Measurements from ENCODE around the gene GATA2.

DNA sequence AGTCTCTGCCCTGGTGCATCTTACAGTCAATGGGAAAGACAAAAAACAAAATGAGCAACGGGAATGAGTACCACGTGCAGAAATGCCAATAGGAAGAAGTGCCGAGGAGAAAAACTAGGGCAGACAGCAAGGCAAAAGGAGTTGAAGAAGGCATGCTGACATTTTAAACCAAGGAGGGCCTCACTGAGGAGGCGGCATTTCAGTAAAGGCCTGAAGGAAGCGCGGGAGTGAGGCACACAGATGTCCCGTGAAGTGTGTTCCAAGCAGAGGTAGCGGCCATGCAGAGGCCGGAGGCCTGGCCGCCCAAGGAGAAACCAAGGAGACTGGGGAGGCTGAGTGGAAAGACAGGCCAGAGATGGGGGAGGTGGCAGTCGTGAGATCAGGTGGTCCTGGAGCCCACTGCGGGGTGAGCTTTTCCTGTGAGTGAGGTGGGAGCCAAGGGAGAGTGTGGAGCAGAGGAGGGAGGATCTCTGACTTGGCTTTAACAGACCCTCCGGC is 61.1 kb downstream of the GATA2 start:
- TF ChIP-seq RAD21 (IDR thresholded peaks at IDR 0.05; ENCODE audit: low read depth) (no peak), TAF1 (IDR thresholded peaks at IDR 0.05; ENCODE audit: low read depth) (no peak), YY1 (IDR thresholded peaks at IDR 0.05; ENCODE audit: low read depth) (no peak), CEBPB (IDR thresholded peaks at IDR 0.05) (no peak), NFIC (IDR thresholded peaks at IDR 0.05) (no peak), CREB1 (IDR thresholded peaks at IDR 0.05; ENCODE audit: low read depth) (no peak), REST (IDR thresholded peaks at IDR 0.05; ENCODE audit: low read depth) (no peak), FOXM1 (IDR thresholded peaks at IDR 0.05; ENCODE audit: borderline replicate concordance, low read depth) (no peak), ZBTB7A (IDR thresholded peaks at IDR 0.05; ENCODE audit: low read depth) (no peak), EP300 (IDR thresholded peaks at IDR 0.05; ENCODE audit: borderline replicate concordance) (no peak), EGR1 (IDR thresholded peaks at IDR 0.05) (no peak)
- TF ChIP-seq, protein P1, sequence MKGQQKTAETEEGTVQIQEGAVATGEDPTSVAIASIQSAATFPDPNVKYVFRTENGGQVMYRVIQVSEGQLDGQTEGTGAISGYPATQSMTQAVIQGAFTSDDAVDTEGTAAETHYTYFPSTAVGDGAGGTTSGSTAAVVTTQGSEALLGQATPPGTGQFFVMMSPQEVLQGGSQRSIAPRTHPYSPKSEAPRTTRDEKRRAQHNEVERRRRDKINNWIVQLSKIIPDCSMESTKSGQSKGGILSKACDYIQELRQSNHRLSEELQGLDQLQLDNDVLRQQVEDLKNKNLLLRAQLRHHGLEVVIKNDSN (IDR thresholded peaks at IDR 0.05), result no peak
- TF ChIP-seq, protein P2, sequence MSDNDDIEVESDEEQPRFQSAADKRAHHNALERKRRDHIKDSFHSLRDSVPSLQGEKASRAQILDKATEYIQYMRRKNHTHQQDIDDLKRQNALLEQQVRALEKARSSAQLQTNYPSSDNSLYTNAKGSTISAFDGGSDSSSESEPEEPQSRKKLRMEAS (IDR thresholded peaks at IDR 0.05), result no peak
